GM19240 (cell line): ENCODE results near the gene FAM193A.
"Not testable (repeated sequence)": the region's sequence is repeated elsewhere in the genome, so short reads cannot be mapped to it uniquely, and the experiment has no call there.

Experiments
- DNase-seq: peaks from one replicate; pipeline ENCODE4 v3.0.0; 2011; ENCODE audit warnings: low spot score; ENCODE audit not compliant: insufficient read length

Gene FAM193A

DNA sequence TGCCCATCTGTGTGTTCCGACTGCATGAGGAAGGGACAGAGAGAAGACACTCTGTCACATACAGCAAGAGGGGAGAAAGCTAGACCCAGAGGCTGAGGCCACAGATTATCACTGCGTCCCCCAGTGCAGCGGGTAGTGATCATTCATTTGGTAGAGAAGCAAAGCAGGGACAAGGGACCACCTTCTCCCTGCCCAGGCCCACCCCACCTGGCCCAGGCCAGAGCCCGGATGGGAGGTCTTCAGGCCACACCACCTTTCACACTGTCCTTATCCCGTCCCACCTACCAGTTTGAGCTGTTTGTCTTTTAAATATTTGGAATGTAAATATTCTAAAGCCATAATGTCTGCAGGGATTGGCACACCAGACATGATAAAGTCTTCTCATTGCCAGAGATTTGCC, 209.1 kb downstream of the FAM193A start:
- DNase-seq = no peak

DNA sequence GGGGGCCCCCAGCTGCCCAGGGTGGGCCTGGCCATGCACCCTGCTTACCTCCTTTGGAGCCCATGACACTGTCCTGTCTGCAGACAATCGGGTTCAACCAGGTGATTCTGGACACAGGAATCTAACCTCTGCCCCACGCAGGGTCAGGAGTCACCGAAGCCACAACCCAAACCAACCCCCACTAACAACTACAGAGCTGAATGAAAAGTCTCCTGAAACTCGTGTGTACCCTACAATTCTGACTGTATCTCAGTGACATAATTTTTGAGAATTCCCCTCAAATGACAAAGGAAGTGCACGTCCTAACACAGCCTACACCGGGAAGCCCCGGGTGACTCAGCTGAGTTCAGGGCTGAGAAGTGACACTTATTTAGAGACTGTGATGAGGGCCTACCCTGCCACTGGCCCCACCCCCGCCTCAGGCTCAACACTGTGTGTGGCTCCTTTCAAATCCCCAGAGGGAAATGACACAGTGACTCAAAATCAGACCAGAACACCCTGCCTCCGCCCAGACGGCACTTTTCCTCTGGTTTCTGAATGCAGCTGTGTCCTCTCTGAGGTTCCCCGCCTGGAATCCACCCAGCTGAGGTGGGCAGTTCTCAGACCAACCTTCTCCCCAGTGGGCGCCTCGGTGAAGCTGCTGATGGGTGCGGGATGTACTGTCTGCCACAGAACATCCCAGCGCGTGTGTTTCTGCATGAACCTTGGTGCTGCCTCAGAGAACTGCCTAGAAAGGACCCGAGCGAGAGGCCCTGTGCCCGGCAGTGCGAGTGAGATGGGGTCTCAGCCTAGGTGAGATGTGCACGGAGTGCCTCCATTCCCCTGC, 209.7 kb downstream of the FAM193A start:
- DNase-seq = peak; percentile 89

DNA sequence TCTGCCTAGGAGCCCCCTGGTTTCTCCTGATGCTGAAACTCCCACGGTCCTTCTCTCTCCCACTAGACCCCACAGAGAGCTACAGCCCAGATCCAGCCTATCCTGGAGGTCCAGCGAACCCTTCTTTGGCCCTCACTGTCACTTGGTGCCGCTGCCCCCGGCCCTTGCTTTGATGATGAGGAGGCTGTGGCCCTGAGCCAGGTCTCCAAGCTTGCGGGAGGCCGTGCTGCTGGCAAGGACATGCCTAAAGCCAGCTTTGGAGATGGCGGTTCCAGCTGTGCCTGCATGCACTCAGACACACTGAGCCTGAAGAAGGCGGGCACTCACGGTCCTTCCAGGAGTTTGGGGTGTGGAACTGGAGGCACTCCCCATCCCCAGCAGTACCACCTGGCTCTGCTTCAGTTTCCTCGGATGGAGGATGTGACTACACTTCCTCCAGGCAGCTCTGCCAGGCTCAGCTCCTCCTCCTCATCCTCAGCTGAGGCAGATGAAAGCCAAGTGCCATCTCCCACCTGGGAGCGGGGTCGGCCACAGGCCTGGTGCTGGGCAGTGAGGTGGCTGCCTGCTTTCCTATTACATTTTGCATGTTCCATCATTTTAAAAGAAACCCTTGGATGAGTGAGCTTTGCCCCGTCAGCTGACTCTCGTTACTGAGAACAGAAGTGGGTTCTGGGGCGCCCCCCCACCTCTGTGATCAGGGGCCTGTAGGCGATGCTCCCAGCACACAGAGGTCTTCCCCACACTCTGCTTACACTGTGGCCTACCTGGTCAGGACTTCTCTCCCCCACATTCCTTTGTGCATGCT, 210.6 kb downstream of the FAM193A start:
- no peak for DNase-seq

DNA sequence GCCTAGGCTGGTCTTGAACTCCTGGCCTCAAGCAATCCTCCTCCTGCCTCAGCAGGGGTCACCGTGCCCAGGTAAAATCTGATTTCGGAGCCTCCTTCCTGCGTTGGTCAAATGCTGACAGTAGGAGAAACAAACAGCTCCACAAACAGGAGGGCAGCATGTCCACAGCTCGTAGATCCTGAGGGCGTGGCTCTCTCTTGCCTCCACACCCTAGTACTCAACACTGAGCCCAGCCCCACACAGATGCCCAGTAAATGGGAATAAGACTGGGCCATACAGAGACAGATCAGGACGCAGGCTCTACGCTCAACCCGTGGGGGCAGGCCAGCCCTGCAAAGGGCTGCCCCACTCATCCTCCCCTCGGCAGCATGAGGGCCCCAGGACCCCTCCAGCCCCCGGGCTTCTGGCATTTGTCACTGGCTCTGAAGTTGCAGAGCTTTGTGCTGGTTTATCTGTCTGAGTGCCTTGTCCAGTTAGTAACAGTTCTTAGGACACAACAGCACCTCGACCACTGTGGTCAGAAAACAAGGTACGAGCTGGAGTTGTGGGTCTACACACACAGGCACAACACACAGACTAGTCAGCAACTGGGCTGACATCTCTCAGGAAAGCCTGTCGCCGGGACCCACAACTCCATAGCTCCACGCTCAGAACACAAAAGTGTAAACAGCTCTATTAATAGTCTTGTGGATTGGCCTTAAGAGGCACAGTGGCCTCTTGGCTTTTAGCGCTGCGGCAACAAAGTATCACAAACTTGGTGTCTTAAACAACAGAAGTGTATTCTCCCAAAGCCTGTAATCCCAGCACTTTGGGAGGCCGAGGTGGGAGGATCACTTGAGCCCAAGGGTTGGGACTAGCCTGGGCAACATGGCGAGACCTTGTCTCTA, 214.5 kb downstream of the FAM193A start:
- no peak for DNase-seq

DNA sequence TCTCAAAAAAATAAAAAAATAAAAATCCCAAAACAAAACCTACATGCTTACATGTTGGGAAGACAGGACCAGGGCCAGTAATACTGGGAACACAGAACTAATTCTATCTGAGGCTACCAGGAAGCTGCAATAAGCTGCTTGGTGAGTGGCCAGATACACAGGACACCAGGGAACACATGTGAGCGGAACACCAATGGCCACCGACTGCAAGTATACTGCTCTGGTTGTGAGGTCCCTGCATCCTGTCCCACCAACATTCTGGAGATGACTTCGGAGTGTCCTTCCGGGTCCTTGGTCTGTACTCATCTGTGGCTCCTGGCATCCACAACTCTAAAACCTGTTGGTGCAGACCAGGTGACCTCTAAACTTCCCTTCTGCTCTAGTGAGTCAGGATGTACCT, 217.0 kb downstream of the FAM193A start:
- no peak for DNase-seq

DNA sequence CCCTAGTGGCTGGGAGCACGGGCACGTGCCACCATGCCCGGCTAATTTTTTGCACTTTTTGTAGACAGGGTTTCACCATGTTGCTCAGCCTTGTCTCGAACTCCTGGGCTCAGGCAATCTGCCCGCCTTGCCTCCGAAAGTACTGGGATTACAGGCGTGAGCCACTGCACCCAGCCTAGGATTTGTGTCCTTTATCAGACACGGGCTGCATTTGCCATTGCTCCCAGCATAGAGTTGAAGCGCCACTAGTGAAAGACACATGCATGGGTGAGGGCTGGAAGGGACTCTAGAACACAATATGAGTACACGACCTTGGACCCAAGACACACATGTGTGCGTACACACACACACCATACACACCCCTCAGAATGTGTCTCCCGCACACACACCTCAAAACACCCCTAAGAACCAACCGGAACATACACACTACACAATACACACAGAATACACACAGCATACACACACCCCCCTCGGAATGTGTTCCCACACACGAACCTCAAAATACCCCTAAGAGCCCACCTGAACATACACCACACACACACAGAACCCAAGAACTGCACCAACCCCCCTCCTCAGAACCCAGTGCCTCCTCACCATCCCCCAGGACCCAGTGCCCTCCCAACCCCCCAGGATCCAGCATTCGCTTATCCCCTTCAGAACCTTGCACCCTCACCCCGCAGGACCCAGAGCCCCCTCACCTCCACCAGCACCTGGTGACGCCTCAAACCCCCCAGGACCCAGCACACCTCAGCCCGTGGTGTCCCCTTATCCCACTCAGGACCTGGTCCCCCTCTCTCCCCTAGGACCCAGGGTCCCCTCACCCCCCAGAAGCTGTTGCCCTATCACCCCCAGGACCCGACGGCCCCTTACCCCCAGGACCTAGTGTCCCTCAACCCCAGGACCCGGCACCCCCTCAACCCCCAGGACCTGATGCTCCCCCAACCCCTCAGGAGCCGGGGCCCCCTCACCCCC, 218.7 kb downstream of the FAM193A start:
- no peak for DNase-seq

DNA sequence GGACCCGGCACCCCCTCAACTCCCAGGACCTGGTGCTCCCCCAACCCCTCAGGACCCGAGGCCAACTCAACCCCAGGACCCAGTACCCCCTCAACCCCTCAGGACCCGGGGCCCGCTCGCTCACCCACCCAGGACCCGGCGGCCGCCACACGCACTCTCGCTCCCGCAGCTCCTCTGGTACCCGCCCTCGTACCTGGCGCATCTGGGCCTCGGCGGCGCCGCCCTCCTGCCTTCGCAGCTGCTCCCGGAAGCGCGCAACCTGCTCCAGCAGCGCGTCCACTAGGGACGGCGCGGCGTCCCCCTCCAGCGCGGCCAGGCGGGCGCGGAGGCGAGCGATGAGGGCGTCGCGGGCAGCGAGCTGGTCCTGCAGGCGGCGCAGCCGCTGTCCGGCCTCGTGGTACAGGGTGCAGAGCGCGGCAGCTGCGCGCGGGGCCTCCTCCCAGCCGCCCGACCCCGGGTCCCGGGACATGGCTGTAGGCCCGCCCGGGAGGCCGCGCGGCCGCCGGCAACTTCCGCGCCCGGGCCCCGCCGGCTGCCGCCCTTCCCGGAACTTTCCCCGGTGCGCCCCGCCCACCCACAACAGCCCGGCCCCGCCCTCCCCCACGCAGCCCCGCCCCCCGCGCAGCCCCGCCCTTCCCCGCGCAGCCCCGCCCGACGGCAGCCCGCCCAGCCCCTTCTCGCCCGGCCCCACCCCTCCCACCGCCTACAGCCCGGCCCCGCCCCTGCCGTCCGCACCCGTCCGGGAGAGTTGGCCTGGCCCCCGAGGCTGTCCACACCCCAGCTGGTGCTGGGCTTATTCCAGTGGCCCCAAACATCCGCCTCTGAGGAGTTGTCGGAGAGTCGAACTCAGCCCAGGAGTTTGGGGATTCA, 219.6 kb downstream of the FAM193A start, which contains the start of gene TNIP2:
Gene TNIP2, minus strand, starts transcription at position 516 of the 870 bp plus-strand sequence. Its CDS starts 47 bp downstream, at position 469.
- DNase-seq = peak; percentile 85

DNA sequence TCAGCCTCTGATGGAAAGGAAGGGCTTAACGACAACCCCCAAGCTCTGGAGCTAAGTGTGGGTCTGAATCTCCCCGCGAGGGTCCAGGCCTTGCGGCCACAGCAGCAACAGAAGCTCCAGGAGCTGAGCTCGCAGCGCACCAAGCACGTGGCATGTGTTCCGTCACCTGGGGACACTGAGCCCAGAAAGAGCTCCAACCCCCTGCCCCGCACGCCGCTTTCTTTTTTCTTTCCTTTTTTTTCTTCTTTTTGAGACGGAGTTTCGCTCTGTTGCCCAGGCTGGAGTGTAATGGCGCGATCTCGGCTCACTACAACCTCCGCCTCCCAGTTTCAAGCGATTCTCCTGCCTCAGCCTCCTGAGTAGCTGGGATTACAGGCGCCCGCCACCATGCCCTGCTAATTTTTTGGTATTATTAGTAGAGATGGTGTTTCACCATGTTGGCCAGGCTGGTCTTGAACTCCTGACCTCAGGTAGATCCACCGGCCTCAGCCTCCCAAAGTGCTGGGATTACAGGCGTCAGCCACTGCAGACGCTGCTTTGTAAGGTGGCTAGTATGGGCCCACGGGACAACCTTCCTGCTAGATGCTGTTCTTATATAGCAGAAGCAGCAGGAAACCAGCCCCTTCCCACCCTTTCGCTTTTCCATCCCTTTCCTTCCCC, 220.4 kb downstream of the FAM193A start:
- no peak for DNase-seq

DNA sequence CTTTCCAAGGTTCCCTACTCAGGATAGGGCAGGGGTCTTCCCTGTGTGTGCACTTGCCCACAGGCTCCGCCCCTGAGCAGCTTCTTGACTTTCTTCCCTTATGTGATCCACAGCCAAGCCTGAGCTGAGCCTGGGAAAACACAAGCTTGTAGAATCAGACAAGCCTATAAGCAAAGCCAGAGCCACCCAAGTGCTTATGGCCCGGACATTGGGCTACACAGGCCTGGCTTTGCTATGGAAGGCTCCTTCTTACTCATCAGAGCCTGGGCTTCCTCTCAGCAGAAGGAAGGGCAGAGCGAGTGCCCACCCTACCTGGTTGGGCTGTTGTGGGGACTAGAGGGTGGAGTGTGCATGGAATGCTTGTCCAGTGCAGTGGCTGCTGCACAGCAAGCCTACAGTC, 221.0 kb downstream of the FAM193A start:
- no peak for DNase-seq

DNA sequence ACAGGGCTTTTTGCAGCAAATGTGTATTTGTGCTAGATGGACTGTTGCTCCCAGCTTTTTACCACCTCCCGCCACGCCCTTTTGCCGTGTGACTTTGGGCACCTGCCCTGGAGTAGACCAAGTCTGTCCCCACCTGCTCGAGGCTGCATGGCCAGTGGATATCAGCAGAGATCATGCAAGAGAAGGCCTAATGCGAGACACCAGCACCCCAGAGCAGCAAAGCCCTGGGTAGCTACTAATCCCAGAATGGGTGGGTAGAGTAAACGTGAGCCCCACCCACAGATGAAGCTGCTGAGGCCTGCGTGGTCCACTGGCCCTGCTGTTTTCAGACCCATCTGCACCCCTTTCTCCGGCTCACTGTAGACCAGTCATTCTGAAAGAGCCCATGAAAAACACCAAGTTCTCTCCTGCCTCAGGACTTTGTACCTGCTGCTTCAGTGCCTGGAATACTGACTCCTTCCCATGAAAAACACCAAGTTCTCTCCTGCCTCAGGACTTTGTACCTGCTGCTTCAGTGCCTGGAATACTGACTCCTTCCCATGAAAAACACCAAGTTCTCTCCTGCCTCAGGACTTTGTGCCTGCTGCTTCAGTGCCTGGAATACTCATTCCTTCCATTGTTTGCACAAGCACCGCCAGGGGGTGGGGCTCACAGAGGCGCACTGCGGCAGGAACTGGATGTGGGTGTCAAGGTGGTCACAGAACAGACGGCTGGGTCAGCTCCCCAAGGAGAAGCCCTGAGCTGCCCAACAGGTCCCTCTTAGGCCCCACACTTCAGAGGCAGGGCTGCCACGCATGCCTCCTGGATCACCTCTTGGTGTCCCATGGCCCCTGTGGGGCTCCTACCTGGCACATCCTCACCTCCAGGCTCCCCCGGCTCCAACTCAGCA, 224.8 kb downstream of the FAM193A start:
- DNase-seq = no peak

DNA sequence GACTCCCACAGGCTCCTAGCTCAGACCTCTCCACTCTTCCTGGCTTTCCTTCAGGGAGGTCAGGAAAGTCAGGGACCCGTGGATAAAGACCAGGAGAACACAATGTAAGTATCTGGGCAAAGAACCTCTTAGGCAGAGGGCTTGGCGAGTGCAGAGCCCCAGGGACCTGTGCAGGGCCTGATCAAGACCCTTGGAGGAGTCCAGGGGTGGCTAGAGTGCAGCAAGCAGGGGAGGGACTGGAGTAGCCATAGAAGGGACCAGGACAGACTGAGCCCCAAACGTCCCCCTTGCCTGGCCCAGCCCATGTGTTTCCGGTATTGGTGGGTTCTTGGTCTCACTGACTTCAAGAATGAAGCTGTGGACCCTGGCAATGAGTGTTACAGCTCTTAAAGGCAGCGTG, 225.6 kb downstream of the FAM193A start:
- DNase-seq = no peak

DNA sequence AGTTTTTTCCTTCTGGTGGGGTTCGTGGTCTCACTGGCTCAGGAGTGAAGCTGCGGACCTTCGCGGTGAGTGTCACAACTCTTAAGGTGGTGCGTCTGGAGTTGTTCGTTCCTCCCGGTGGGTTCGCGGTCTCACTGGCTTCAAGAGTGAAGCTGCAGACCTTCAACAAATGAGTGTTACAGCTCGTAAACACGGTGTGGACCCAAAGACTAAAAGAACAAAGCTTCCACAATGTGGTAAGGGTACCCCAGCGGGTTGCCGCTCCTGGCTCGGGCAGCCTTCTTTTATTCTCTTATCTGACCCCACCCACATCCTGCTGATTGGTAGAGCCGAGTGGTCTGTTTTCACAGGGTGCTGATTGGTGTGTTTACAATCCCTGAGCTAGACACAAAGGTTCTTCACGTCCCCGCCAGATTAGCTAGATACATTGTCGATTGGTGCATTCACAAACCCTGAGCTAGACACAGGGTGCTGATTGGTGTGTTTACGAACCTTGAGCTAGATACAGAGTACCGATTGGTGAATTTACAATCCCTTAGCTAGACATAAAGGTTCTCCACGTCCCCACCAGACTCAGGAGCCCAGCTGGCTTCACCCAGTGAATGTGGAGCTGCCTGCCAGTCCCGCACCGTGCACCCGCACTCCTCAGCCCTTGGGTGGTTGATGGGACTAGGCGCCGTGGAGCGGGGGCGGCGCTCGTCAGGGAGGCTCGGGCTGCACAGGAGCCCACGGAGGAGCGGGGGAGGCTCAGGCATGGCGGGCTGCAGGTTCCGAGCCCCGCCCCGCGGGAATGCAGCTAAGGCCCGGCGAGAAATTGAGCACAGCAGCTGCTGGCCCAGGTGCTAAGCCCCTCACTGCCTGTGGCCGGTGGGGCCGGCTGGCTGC, 226.3 kb downstream of the FAM193A start:
- DNase-seq = not testable (repeated sequence)

DNA sequence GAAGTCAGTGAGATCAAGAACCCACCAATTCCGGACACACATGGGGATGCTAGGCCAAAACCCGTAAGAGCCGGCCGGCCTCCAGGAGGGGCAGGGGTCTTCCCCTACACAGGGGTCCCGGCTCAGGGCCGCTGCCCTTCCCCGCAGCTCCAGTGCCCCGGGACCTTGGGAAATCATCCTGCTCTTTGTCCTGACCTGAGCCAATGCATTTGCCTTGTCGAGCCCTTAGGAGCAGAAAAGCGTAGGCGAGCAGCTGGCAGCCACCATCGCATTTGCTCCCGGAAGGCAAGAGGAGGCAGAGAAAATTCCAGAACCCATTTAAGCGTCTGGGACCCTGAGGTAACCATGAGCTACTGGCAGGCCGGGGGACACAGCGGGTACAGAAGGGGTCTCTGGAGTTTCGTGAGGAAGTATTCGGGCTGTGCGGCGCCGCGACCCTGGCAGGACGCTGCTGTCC, 227.1 kb downstream of the FAM193A start:
- DNase-seq = no peak

DNA sequence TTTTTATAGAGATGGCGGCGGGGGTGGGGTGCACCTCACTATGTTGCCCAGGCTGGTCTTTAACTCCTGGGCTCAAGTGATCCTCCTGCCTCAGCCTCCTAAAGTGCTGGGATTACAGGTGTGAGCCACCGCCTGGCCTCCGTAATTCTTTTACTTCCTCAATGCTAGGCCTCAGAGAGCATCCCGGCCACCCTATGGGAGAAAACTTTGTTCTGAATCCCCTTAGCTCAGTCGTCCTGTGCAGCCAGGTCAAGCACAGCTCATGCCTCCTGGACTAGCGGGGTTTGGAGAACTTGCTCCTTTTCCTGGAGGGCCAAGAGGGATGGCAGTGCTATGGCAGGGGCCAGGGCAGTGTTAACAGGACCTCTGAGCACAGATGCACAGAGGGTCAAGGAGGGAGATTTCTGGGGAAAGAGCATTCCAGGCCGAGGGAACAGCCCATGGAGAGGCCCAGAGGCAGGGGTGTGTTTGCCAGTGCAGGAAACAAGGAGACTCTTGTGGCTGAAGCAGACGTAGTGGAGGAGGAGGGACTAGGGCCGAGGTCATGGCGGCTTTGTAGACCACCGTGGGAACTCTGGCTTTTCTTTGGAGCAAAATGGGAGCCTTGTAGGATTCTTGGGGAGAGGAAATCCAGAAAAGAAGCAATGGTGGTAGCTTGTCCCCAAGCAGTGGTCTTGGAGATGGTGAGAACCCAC, 229.5 kb downstream of the FAM193A start:
- DNase-seq = no peak

DNA sequence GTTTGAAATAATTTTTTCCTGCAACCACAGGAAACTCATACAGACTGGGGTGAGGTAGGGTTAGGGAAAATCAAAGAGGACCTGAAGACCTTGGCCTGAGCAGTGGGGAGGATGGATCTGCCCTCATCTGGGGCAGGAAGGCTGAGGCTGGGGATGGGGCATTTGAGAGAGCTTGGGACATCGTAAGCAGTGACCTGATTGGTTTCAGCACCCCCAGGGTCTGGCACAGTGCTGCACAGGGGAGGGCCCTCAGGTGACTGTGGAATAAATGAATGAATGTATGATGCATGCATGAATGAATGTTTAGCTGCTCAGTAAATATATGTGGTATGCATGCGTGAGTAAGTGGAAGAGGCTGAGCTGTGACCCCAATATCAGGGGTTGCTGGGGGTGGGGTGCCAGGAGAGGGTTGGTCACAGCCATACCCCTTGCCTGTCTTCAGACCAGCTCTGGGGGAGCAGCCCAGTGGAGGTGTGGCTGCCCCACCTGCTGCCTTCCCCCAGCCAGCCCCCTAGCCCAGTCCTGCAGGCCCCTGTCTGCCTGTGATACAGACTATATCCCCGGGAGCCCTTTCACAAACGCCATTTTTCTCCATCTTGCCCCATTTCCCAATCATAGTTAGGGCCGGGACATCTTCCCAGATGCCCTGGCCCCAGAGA, 230.7 kb downstream of the FAM193A start:
- DNase-seq = no peak

DNA sequence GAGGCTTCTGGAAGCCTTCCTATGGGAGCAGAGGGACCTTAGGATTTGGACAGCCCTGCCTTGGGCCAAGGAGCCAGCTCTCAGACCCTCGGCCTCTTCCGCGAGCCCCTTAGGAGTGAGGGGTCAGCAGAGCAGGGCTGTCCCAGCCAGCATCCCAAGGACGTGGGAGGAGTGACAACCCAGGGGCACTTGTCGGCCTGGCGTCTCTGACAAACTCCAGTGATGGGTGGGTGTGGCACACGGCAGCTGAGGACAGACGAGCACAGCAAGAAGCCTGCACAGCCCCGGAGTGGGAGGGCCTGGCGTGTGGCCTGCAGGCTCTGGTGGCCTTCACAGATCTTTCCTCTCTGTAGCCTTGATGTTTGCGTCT, 231.2 kb downstream of the FAM193A start:
- no peak for DNase-seq
